Activated CD8-positive, alpha-beta T cell treated with anti-CD3 and anti-CD28 coated beads for 36 hours (primary cell): Measurements from ENCODE around the gene SIGMAR1. TPM values are rescaled to one million over a fixed set of nuclear protein-coding genes. Genes with fewer than 3 reads are reported as not detected.

Experiments used
- ATAC-seq: fragments of 200-7000 bp; cut with Tn5 transposase; one replicate; pipeline ENCODE4 v1.10.0; 2021; ENCODE audit warnings: mild to moderate bottlenecking, moderate library complexity
- CTCF ChIA-PET: fragments of 350-600 bp; sonication (Branson Sonifier 250); formaldehyde crosslinking; loops from one replicate; lab custom pipeline; 2021; ENCODE audit warnings: antibody characterized with exemption; lab: Charles Lee
- POLR2A ChIA-PET: fragments of 350-600 bp; sonication (Branson Sonifier 250); formaldehyde crosslinking; loops from one replicate; lab custom pipeline; 2021; ENCODE audit warnings: antibody characterized with exemption; lab: Charles Lee
- DNase-seq: peaks from one replicate; pipeline ENCODE4 v3.0.0-alpha.2; 2020
- H3K27ac Mint-ChIP-seq: one replicate; pipeline ENCODE4 v1.8.0; 2021; ENCODE audit warnings: mild to moderate bottlenecking, mixed read lengths
- H3K27me3 Mint-ChIP-seq: one replicate; pipeline ENCODE4 v1.8.0; 2021; ENCODE audit warnings: mixed read lengths
- H3K36me3 Mint-ChIP-seq: one replicate; pipeline ENCODE4 v1.8.0; 2021; ENCODE audit warnings: low read depth, mixed read lengths
- H3K4me1 Mint-ChIP-seq: one replicate; pipeline ENCODE4 v1.8.0; 2021; ENCODE audit warnings: low read depth, mixed read lengths
- H3K4me3 Mint-ChIP-seq: one replicate; pipeline ENCODE4 v1.8.0; 2021; ENCODE audit warnings: mild to moderate bottlenecking, moderate library complexity, mixed read lengths
- H3K9me3 Mint-ChIP-seq: one replicate; pipeline ENCODE4 v1.8.0; 2021; ENCODE audit warnings: mixed read lengths
- intact Hi-C: fragments of 100-400 bp; cut with micrococcal nuclease; formaldehyde crosslinking; loops from one replicate; pipeline ENCODE4 v1.10.0; 2022
- total RNA-seq, 2 experiments: library from RNA; stranded (reverse); gene quantifications; one replicate each; pipeline ENCODE4 v1.2.3, GENCODE V29; 2021
- TF ChIP-seq, protein P1 (sequence below): fragments of 200-600 bp; IDR thresholded peaks from one replicate; pipeline ENCODE4 v1.8.0; 2022; ENCODE audit warnings: antibody characterized with exemption, mild to moderate bottlenecking

The SIGMAR1 gene
- total RNA-seq, 2 experiments from 2014 or later, result 80.7 to 81.2 TPM

DNA sequence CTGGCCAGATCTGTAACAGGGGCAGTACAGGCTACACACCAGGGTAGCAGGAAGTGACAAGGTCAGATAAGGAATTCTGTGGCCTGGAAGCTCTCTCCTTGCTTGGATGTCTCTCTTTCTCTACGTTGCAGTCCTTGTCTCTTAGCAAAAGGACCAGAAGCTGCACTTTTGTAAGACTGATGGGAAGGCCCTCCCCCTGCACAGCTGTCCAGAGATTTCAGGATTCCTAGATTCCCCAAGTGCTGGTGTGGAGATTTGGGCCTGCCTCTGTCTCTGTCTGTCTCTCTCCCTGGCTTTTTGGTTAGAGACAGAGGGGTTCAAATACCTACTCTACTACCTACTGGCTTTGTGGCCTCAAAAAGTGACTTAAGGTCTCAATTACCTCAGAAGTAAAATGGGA is 38.0 kb downstream of the SIGMAR1 start:
- Mint-ChIP-seq H3K27me3 (peaks cover 5% of the 10 kb centered on the region), H3K9me3 (no peaks in the 10 kb centered on the region), H3K36me3 (no peaks in the 10 kb centered on the region), H3K4me3 (no peak overlapping the region), H3K27ac (no peak overlapping the region), H3K4me1 (no peaks in the 10 kb centered on the region)
- ATAC-seq (no peak), DNase-seq (no peak)
- intact Hi-C loops, result no loop called here
- CTCF ChIA-PET, result interaction anchor here (0.6 to 1.4 kb wide), 4 partner anchors 8 to 52 kb away, joined by 3 to 5 read pairs (median 4); no protein-coding TSS in a partner anchor
- TF ChIP-seq, protein P1, sequence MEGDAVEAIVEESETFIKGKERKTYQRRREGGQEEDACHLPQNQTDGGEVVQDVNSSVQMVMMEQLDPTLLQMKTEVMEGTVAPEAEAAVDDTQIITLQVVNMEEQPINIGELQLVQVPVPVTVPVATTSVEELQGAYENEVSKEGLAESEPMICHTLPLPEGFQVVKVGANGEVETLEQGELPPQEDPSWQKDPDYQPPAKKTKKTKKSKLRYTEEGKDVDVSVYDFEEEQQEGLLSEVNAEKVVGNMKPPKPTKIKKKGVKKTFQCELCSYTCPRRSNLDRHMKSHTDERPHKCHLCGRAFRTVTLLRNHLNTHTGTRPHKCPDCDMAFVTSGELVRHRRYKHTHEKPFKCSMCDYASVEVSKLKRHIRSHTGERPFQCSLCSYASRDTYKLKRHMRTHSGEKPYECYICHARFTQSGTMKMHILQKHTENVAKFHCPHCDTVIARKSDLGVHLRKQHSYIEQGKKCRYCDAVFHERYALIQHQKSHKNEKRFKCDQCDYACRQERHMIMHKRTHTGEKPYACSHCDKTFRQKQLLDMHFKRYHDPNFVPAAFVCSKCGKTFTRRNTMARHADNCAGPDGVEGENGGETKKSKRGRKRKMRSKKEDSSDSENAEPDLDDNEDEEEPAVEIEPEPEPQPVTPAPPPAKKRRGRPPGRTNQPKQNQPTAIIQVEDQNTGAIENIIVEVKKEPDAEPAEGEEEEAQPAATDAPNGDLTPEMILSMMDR, result no peak
- POLR2A ChIA-PET, result interaction anchor here (1.1 to 1.3 kb wide), 2 partner anchors 11 to 38 kb away, joined by 3 to 4 read pairs; partner anchors contain the start of gene SIGMAR1

DNA sequence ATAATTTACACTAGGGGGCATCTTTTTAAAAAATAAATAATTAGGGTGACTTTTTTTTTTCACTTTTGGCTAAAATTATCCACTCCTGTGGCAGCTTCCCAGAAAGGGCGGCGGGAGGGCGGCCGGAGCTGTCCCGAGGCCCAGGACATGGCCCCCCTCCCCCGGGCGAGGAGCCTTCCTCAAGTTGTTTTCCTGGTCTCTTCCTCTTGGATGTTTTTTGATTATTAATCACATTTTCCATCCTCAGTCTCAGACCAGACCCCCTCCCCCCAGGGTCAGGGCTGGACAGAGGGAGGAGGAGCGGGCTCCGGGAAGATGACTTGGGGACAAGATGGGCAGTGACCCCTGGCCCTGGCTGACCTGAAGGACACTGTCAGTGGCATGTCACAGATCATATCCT is 43.4 kb downstream of the SIGMAR1 start:
- Mint-ChIP-seq H3K9me3 (no peaks in the 10 kb centered on the region), H3K27ac (no peak overlapping the region), H3K4me1 (peaks cover 18% of the 10 kb centered on the region), H3K36me3 (no peaks in the 10 kb centered on the region), H3K27me3 (peaks cover 33% of the 10 kb centered on the region), H3K4me3 (no peak overlapping the region)
- ChIA-PET CTCF (interaction anchor here (1.5 to 2.1 kb wide), 4 partner anchors 31 to 190 kb away, joined by 5 to 10 read pairs (median 8); no protein-coding TSS in a partner anchor), POLR2A (no interaction called here)
- DNase-seq (no peak), ATAC-seq (no peak)
- intact Hi-C loops, result loop anchor here (5.0 kb wide), 2 partner anchors 47 to 157 kb away; no protein-coding TSS in a partner anchor
- TF ChIP-seq, protein P1, result no peak

DNA sequence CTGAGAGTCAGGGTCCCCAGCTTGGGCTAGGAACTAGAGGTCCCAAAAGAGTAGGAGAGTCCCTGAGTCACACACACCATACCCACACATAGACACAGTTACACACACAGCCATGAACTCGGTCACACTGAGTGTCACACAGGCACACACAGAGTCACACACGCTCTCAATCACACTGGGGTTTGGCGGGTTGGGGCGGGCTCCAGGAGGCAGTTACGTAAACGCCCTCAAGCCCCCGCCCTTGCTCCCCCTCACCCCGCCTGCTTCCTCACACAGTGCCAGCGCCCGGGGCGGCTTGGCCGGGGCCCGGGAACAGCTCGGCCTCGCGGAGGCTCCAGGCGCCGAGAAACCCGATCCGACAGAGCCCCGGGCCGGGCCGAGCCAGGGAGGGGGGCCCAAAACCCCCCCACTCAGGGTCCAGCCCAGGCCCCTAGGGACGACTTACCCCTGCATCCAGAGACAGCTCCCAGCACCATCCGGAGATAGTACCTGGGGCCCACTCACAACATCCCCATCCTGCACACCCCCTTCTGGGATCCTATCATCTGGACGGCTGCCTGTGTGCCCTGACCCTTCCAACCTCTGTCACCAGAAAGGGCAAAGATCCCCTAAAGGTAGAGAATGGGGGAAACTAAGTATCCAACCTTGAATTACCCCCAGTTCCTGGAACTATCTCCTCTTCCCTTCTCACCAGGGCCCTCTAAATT is 44.5 kb downstream of the SIGMAR1 start:
- H3K4me3 Mint-ChIP-seq, result no peak overlapping the region
- peak; percentile 30 for DNase-seq
- H3K36me3 Mint-ChIP-seq, result no peaks in the 10 kb centered on the region
- peaks cover 43% of the 10 kb centered on the region for H3K27me3 Mint-ChIP-seq
- peaks cover 23% of the 10 kb centered on the region for H3K4me1 Mint-ChIP-seq
- no peak overlapping the region for H3K27ac Mint-ChIP-seq
- intact Hi-C loops, result loop anchor here (5.0 kb wide), 2 partner anchors 46 to 156 kb away; no protein-coding TSS in a partner anchor
- ATAC-seq, result no peak
- H3K9me3 Mint-ChIP-seq, result no peaks in the 10 kb centered on the region
- TF ChIP-seq, protein P1, result no peak
- ChIA-PET POLR2A (interaction anchor here (0.7 kb wide), 2 partner anchors 11 to 236 kb away, joined by 3 to 4 read pairs; no protein-coding TSS in a partner anchor), CTCF (interaction anchor here (1.1 to 3.2 kb wide), 11 partner anchors 10 to 189 kb away, joined by 3 to 43 read pairs (median 16); partner anchors contain the start of genes DCTN3 and RPP25L)

DNA sequence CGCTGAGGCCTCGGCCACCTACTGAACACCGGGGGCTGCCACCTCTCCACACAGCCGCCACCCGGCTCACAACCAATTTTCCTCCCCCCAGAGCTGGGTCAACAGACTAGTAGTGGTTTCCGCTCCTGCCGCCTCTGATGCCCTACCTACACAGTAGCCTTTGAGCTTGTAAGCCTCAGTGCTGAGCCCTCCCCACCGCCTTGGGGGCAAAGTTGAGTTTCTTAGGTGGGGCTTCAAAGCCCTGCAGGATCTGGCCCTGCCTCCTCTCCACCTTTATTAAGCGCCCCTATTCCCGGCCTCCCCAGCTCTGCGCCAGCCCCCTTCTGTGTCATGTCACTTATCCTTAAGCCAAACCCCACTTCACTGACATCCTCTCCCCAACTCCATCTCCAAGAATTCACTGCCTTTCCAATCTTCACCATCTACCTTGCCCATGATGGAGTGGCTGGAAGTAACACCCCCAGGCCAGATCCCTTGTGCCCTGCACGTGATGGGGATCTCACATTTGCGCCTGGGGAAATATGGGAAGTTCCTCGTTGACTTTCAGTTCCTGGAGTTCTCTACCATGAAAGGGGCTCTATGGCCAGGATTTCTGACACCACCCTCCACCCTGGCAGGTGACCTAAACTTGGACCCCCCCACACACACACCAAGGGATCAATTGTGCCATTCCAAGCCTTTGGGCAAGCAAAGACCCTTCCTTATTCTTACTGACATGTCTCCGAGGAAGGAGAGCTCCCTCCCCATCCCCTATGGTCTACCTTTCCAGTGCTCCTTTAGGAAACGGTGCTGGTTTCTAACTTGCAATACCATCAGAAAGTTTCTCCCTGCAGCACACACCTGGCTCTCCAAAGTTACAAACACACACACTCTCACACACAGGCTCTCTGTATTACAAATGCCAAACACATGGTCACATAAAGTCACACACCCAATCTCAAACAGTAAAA is 45.4 kb downstream of the SIGMAR1 start:
- DNase-seq (no peak), ATAC-seq (no peak)
- Mint-ChIP-seq H3K36me3 (no peaks in the 10 kb centered on the region), H3K4me3 (no peak overlapping the region), H3K27ac (no peak overlapping the region), H3K4me1 (peaks cover 23% of the 10 kb centered on the region), H3K27me3 (peaks cover 51% of the 10 kb centered on the region), H3K9me3 (no peaks in the 10 kb centered on the region)
- TF ChIP-seq, protein P1, result no peak
- POLR2A ChIA-PET, result interaction anchor here (0.7 kb wide), 2 partner anchors 12 to 235 kb away, joined by 3 to 4 read pairs; no protein-coding TSS in a partner anchor
- intact Hi-C loops, result loop anchor here (5.0 kb wide), 2 partner anchors 45 to 155 kb away; no protein-coding TSS in a partner anchor
- CTCF ChIA-PET, result interaction anchor here (0.6 to 3.2 kb wide), 39 partner anchors 9 to 188 kb away, joined by 3 to 43 read pairs (median 6); partner anchors contain the start of genes CCL27, DCTN3, ENHO and FAM219A
